ENCODE results near the gene NLN. TPM values are rescaled to one million over a fixed set of nuclear protein-coding genes. Genes with fewer than 3 reads are reported as not detected.

The NLN gene
- total RNA-seq, 1 donor from 2014 or later, result 94.3 TPM

GRCh38 chr5:65722575-65723403 lies 784 bp downstream of the NLN start:
- H3K27ac ChIP-seq, result no peak overlapping the region
- peak overlapping the region; percentile 74 for H3K4me3 ChIP-seq
- no peaks in the 10 kb centered on the region for H3K36me3 ChIP-seq
- H3K27me3 ChIP-seq, result peaks cover 10% of the 10 kb centered on the region
- Mint-ChIP-seq H3K27me3 (ENCODE audit: insufficient read depth, low read depth) (peaks cover 6% of the 10 kb centered on the region), H3K9me3 (no peaks in the 10 kb centered on the region), H3K36me3 (peaks cover 2% of the 10 kb centered on the region), H3K4me1 (peaks cover 20% of the 10 kb centered on the region), H3K27ac (peak overlapping the region; percentile 51), H3K4me3 (peak overlapping the region; percentile 95)
- peaks cover 11% of the 10 kb centered on the region for H3F3A ChIP-seq (ENCODE audit: low read depth)
- peak; percentile 67 for DNase-seq (ENCODE audit: low spot score)
- H3K9ac ChIP-seq, result no peak overlapping the region
- H3K79me2 ChIP-seq (ENCODE audit: low read depth), result peaks cover 59% of the 10 kb centered on the region
- peak overlapping the region; percentile 96 for H3K4me2 ChIP-seq
- H2AFZ ChIP-seq (replicated peaks), result peak overlapping the region; percentile 96
- no peaks in the 10 kb centered on the region for H4K20me1 ChIP-seq (ENCODE audit: low read depth)
- H3K9me3 ChIP-seq (ENCODE audit: low read depth), result no peaks in the 10 kb centered on the region
- peaks cover 9% of the 10 kb centered on the region for H3K4me1 ChIP-seq
- no peak for TF ChIP-seq CTCF (IDR thresholded peaks at IDR 0.05)
- no peak for TF ChIP-seq EZH2 (IDR thresholded peaks at IDR 0.05)
- TF ChIP-seq EZH2phosphoT487 (IDR thresholded peaks at IDR 0.05), result peak; percentile 16

GRCh38 chr5:65727491-65728156 lies 5.6 kb downstream of the NLN start:
- Histone ChIP-seq H3K4me2 (no peak overlapping the region), H3K27me3 (no peaks in the 10 kb centered on the region), H3K9me3 (ENCODE audit: low read depth) (no peaks in the 10 kb centered on the region), H3F3A (ENCODE audit: low read depth) (peaks cover 7% of the 10 kb centered on the region), H3K4me3 (no peak overlapping the region), H3K27ac (no peak overlapping the region), H3K9ac (no peak overlapping the region), H4K20me1 (ENCODE audit: low read depth) (no peaks in the 10 kb centered on the region), H3K4me1 (peaks cover 9% of the 10 kb centered on the region), H2AFZ (replicated peaks) (no peak overlapping the region), H3K79me2 (ENCODE audit: low read depth) (peaks cover 97% of the 10 kb centered on the region), H3K36me3 (no peaks in the 10 kb centered on the region)
- no peak overlapping the region for H3K4me3 Mint-ChIP-seq
- peaks cover 13% of the 10 kb centered on the region for H3K4me1 Mint-ChIP-seq
- H3K27ac Mint-ChIP-seq, result no peak overlapping the region
- H3K36me3 Mint-ChIP-seq, result peaks cover 18% of the 10 kb centered on the region
- peaks cover 4% of the 10 kb centered on the region for H3K27me3 Mint-ChIP-seq (ENCODE audit: insufficient read depth, low read depth)
- peaks cover 3% of the 10 kb centered on the region for H3K9me3 Mint-ChIP-seq
- TF ChIP-seq EZH2 (IDR thresholded peaks at IDR 0.05) (no peak), EZH2phosphoT487 (IDR thresholded peaks at IDR 0.05) (no peak), CTCF (IDR thresholded peaks at IDR 0.05) (no peak)
- no peak for DNase-seq (ENCODE audit: low spot score)

GRCh38 chr5:65728218-65728617 lies 6.2 kb downstream of the NLN start:
- Histone ChIP-seq H3K4me2 (no peak overlapping the region), H4K20me1 (ENCODE audit: low read depth) (no peaks in the 10 kb centered on the region), H3K4me1 (peaks cover 9% of the 10 kb centered on the region), H2AFZ (replicated peaks) (no peak overlapping the region), H3K27ac (no peak overlapping the region), H3K79me2 (ENCODE audit: low read depth) (peaks cover 94% of the 10 kb centered on the region), H3K9me3 (ENCODE audit: low read depth) (no peaks in the 10 kb centered on the region), H3K27me3 (no peaks in the 10 kb centered on the region), H3F3A (ENCODE audit: low read depth) (peaks cover 1% of the 10 kb centered on the region), H3K4me3 (no peak overlapping the region), H3K9ac (no peak overlapping the region), H3K36me3 (no peaks in the 10 kb centered on the region)
- no peak for DNase-seq (ENCODE audit: low spot score)
- no peak overlapping the region for H3K4me3 Mint-ChIP-seq
- H3K4me1 Mint-ChIP-seq, result peaks cover 8% of the 10 kb centered on the region
- peaks cover 2% of the 10 kb centered on the region for H3K27me3 Mint-ChIP-seq (ENCODE audit: insufficient read depth, low read depth)
- H3K36me3 Mint-ChIP-seq, result peaks cover 18% of the 10 kb centered on the region
- TF ChIP-seq EZH2 (IDR thresholded peaks at IDR 0.05) (no peak), CTCF (IDR thresholded peaks at IDR 0.05) (no peak), EZH2phosphoT487 (IDR thresholded peaks at IDR 0.05) (no peak)
- H3K9me3 Mint-ChIP-seq, result peaks cover 3% of the 10 kb centered on the region
- no peak overlapping the region for H3K27ac Mint-ChIP-seq

Data from neural progenitor cell (in vitro differentiated cells).